ENCODE results near the gene ATP6V1E1. TPM values are rescaled to one million over a fixed set of nuclear protein-coding genes. Genes with fewer than 3 reads are reported as not detected.
"Not testable (repeated sequence)": the region's sequence is repeated elsewhere in the genome, so short reads cannot be mapped to it uniquely, and the experiment has no call there.

The ATP6V1E1 gene
- total RNA-seq, 1 donor from 2014 or later: 120 TPM

- H3K27me3 Mint-ChIP-seq (ENCODE audit: insufficient read depth); intact Hi-C loops (cut with micrococcal nuclease); DNase-seq (ENCODE audit: low spot score); H3K27ac Mint-ChIP-seq; H3K4me3 Mint-ChIP-seq; H3K9me3 Mint-ChIP-seq: not testable (repeated sequence)
- peaks cover 14% of the 10 kb centered on the region for H3K36me3 Mint-ChIP-seq (ENCODE audit: low read depth)
- peaks cover 29% of the 10 kb centered on the region for H3K4me1 Mint-ChIP-seq (ENCODE audit: low read depth)
Measured at GRCh38 chr22:17642357-17642756, 13.8 kb upstream of the ATP6V1E1 start.

- Mint-ChIP-seq H3K4me1 (ENCODE audit: low read depth) (peaks cover 29% of the 10 kb centered on the region), H3K27ac (no peak overlapping the region), H3K27me3 (ENCODE audit: insufficient read depth) (no peaks in the 10 kb centered on the region), H3K36me3 (ENCODE audit: low read depth) (peaks cover 14% of the 10 kb centered on the region), H3K4me3 (peak overlapping the region; percentile 45), H3K9me3 (no peaks in the 10 kb centered on the region)
- intact Hi-C loops (cut with micrococcal nuclease): no loop called here
- DNase-seq (ENCODE audit: low spot score): no peak
Measured at GRCh38 chr22:17641269-17641668, 12.7 kb upstream of the ATP6V1E1 start.

GRCh38 chr22:17639247-17639741 is 10.7 kb upstream of the ATP6V1E1 start:
- peak overlapping the region; percentile 94 for H3K4me3 Mint-ChIP-seq
- H3K27me3 Mint-ChIP-seq (ENCODE audit: insufficient read depth): no peaks in the 10 kb centered on the region
- peaks cover 14% of the 10 kb centered on the region for H3K36me3 Mint-ChIP-seq (ENCODE audit: low read depth)
- DNase-seq (ENCODE audit: low spot score): no peak
- H3K4me1 Mint-ChIP-seq (ENCODE audit: low read depth): peaks cover 29% of the 10 kb centered on the region
- H3K27ac Mint-ChIP-seq: peak overlapping the region; percentile 95
- intact Hi-C loops (cut with micrococcal nuclease): loop anchor here (2.0 kb wide), 2 partner anchors 68 to 138 kb away; no protein-coding TSS in a partner anchor
- H3K9me3 Mint-ChIP-seq: no peaks in the 10 kb centered on the region

GRCh38 chr22:17638432-17639246 is 10.1 kb upstream of the ATP6V1E1 start, which contains the start of gene BCL2L13:
TSS of gene BCL2L13 (plus strand) at chr22:17638757. CDS start at chr22:17655712, 16,955 bp downstream.
- Mint-ChIP-seq H3K9me3 (no peaks in the 10 kb centered on the region), H3K36me3 (ENCODE audit: low read depth) (peaks cover 14% of the 10 kb centered on the region), H3K27ac (peak within 1 kb of the TSS; percentile 95), H3K27me3 (ENCODE audit: insufficient read depth) (no peaks in the 10 kb centered on the region), H3K4me1 (ENCODE audit: low read depth) (peaks cover 29% of the 10 kb centered on the region), H3K4me3 (peak within 1 kb of the TSS; percentile 94)
- intact Hi-C loops (cut with micrococcal nuclease): loop anchor here (1.0 to 2.0 kb wide), 4 partner anchors 10 to 439 kb away; partner anchors contain the start of genes ATP6V1E1 and PEX26
- peak; percentile 88 for DNase-seq (ENCODE audit: low spot score)

- Mint-ChIP-seq H3K9me3 (no peaks in the 10 kb centered on the region), H3K27me3 (ENCODE audit: insufficient read depth) (peaks cover 3% of the 10 kb centered on the region), H3K36me3 (ENCODE audit: low read depth) (peaks cover 14% of the 10 kb centered on the region), H3K27ac (peak overlapping the region; percentile 95), H3K4me3 (peak overlapping the region; percentile 94), H3K4me1 (ENCODE audit: low read depth) (peaks cover 29% of the 10 kb centered on the region)
- DNase-seq (ENCODE audit: low spot score): peak; percentile 9
- intact Hi-C loops (cut with micrococcal nuclease): loop anchor here (1.0 to 2.0 kb wide), 4 partner anchors 10 to 439 kb away; partner anchors contain the start of genes ATP6V1E1 and PEX26
Measured at GRCh38 chr22:17638182-17638431, 9.6 kb upstream of the ATP6V1E1 start.

- H3K9me3 Mint-ChIP-seq: no peaks in the 10 kb centered on the region
- intact Hi-C loops (cut with micrococcal nuclease): loop anchor here (1.0 to 2.0 kb wide), 4 partner anchors 9 to 440 kb away; partner anchors contain the start of genes ATP6V1E1 and PEX26
- peak overlapping the region; percentile 94 for H3K4me3 Mint-ChIP-seq
- DNase-seq (ENCODE audit: low spot score): no peak
- H3K27ac Mint-ChIP-seq: peak overlapping the region; percentile 95
- H3K4me1 Mint-ChIP-seq (ENCODE audit: low read depth): peaks cover 25% of the 10 kb centered on the region
- peaks cover 10% of the 10 kb centered on the region for H3K36me3 Mint-ChIP-seq (ENCODE audit: low read depth)
- peaks cover 5% of the 10 kb centered on the region for H3K27me3 Mint-ChIP-seq (ENCODE audit: insufficient read depth)
Measured at GRCh38 chr22:17637490-17638181, 9.1 kb upstream of the ATP6V1E1 start.

GRCh38 chr22:17636850-17637249 is 8.3 kb upstream of the ATP6V1E1 start:
- H3K27ac Mint-ChIP-seq; H3K27me3 Mint-ChIP-seq (ENCODE audit: insufficient read depth); DNase-seq (ENCODE audit: low spot score); H3K36me3 Mint-ChIP-seq (ENCODE audit: low read depth); H3K4me3 Mint-ChIP-seq; H3K9me3 Mint-ChIP-seq; intact Hi-C loops (cut with micrococcal nuclease): not testable (repeated sequence)
- peaks cover 25% of the 10 kb centered on the region for H3K4me1 Mint-ChIP-seq (ENCODE audit: low read depth)

GRCh38 chr22:17634696-17635095 is 6.1 kb upstream of the ATP6V1E1 start:
- Mint-ChIP-seq H3K27me3 (ENCODE audit: insufficient read depth) (peaks cover 5% of the 10 kb centered on the region), H3K4me1 (ENCODE audit: low read depth) (peaks cover 18% of the 10 kb centered on the region), H3K4me3 (no peak overlapping the region), H3K9me3 (no peaks in the 10 kb centered on the region), H3K36me3 (ENCODE audit: low read depth) (peaks cover 2% of the 10 kb centered on the region), H3K27ac (no peak overlapping the region)
- no peak for DNase-seq (ENCODE audit: low spot score)
- intact Hi-C loops (cut with micrococcal nuclease): no loop called here

- intact Hi-C loops (cut with micrococcal nuclease): no loop called here
Measured at GRCh38 chr22:17633998-17634323, 5.4 kb upstream of the ATP6V1E1 start.

GRCh38 chr22:17633217-17633997 is 4.9 kb upstream of the ATP6V1E1 start:
- no peak for DNase-seq (ENCODE audit: low spot score)
- Mint-ChIP-seq H3K4me1 (ENCODE audit: low read depth) (peaks cover 15% of the 10 kb centered on the region), H3K36me3 (ENCODE audit: low read depth) (peaks cover 2% of the 10 kb centered on the region), H3K27me3 (ENCODE audit: insufficient read depth) (peaks cover 5% of the 10 kb centered on the region), H3K27ac (no peak overlapping the region), H3K4me3 (no peak overlapping the region), H3K9me3 (no peaks in the 10 kb centered on the region)
- intact Hi-C loops (cut with micrococcal nuclease): no loop called here

More at GRCh38 chr22:17633998-17634323, 5.4 kb upstream of the ATP6V1E1 start:
- H3K36me3 Mint-ChIP-seq (ENCODE audit: low read depth): peaks cover 2% of the 10 kb centered on the region
- H3K27ac Mint-ChIP-seq: no peak overlapping the region
- H3K9me3 Mint-ChIP-seq: no peaks in the 10 kb centered on the region
- H3K27me3 Mint-ChIP-seq (ENCODE audit: insufficient read depth): peaks cover 5% of the 10 kb centered on the region
- no peak for DNase-seq (ENCODE audit: low spot score)
- H3K4me1 Mint-ChIP-seq (ENCODE audit: low read depth): peaks cover 16% of the 10 kb centered on the region
- H3K4me3 Mint-ChIP-seq: no peak overlapping the region

- H3K27me3 Mint-ChIP-seq (ENCODE audit: insufficient read depth): peaks cover 5% of the 10 kb centered on the region
- H3K4me3 Mint-ChIP-seq: no peak overlapping the region
- no peaks in the 10 kb centered on the region for H3K36me3 Mint-ChIP-seq (ENCODE audit: low read depth)
- no peak overlapping the region for H3K27ac Mint-ChIP-seq
- DNase-seq (ENCODE audit: low spot score): no peak
- intact Hi-C loops (cut with micrococcal nuclease): no loop called here
- peaks cover 5% of the 10 kb centered on the region for H3K4me1 Mint-ChIP-seq (ENCODE audit: low read depth)
- H3K9me3 Mint-ChIP-seq: no peaks in the 10 kb centered on the region
Measured at GRCh38 chr22:17631076-17631565, 2.6 kb upstream of the ATP6V1E1 start.

GRCh38 chr22:17629641-17630040 is 1.1 kb upstream of the ATP6V1E1 start:
- Mint-ChIP-seq H3K27me3 (ENCODE audit: insufficient read depth) (peaks cover 5% of the 10 kb centered on the region), H3K27ac (peak overlapping the region; percentile 5), H3K4me3 (peak overlapping the region; percentile 94), H3K9me3 (no peaks in the 10 kb centered on the region), H3K36me3 (ENCODE audit: low read depth) (no peaks in the 10 kb centered on the region), H3K4me1 (ENCODE audit: low read depth) (peaks cover 13% of the 10 kb centered on the region)
- intact Hi-C loops (cut with micrococcal nuclease): loop anchor here (2.0 to 5.0 kb wide), 4 partner anchors 412 to 542 kb away; partner anchors contain the start of genes ADA2 and HDHD5
- DNase-seq (ENCODE audit: low spot score): no peak

All from activated T-helper 1 cell treated with anti-CD3 and anti-CD28 coated beads, Interleukin-12 subunit alpha, Interleukin-12 subunit beta, Interleukin-2, Interleukin-4 antibody, amounts not matched to agents 30 ng/mL and 10 ng/mL and 1 ng/mL, durations not matched to agents 14 hours and 24 hours and 36 hours (primary cell).